CD4-positive, alpha-beta memory T cell (primary cell): ENCODE measurements around the gene CALML6. TPM values are rescaled to one million over a fixed set of nuclear protein-coding genes. Genes with fewer than 3 reads are reported as not detected.

Experiments
- CTCF ChIA-PET: fragments of 350-600 bp; sonication (Branson Sonifier 250); formaldehyde crosslinking; loops from one replicate; lab custom pipeline; 2021; ENCODE audit warnings: inconsistent platforms; ENCODE audit not compliant: partially characterized antibody; lab: Charles Lee
- POLR2A ChIA-PET: fragments of 350-600 bp; sonication (Branson Sonifier 250); formaldehyde crosslinking; loops from one replicate; lab custom pipeline; 2021; ENCODE audit not compliant: partially characterized antibody; lab: Charles Lee
- DNase-seq, 5 donors: peaks; one replicate each; pipeline versions ENCODE4 v3.0.0 to v3.0.0-alpha.2; 2020 to 2022; ENCODE audit warnings: mixed read lengths in 1 of 5
- H3K27ac ChIP-seq: one replicate; pipeline ENCODE4 v1.7.0; 2013; ENCODE audit warnings: low read depth, low read length
- H3K27me3 ChIP-seq: 2 replicates; pipeline ENCODE4 v1.7.0; 2013; ENCODE audit warnings: mild to moderate bottlenecking, low read length, moderate library complexity; ENCODE audit not compliant: insufficient read depth
- H3K36me3 ChIP-seq: 2 replicates; pipeline ENCODE4 v1.7.0; 2013; ENCODE audit warnings: mild to moderate bottlenecking, low read length, moderate library complexity; ENCODE audit not compliant: insufficient read depth
- H3K4me1 ChIP-seq: 2 replicates; pipeline ENCODE4 v1.7.0; 2013; ENCODE audit warnings: mild to moderate bottlenecking, low read length, moderate library complexity; ENCODE audit not compliant: insufficient read depth
- H3K4me3 ChIP-seq, 2 donors: one replicate each; pipeline ENCODE4 v1.7.0; 2013; ENCODE audit warnings: low read length in 2 of 2, mild to moderate bottlenecking in 1 of 2
- H3K9me3 ChIP-seq, 2 donors: one replicate each; pipeline ENCODE4 v1.7.0; 2013; ENCODE audit warnings: low read length in 2 of 2, control low read depth in 1 of 2; ENCODE audit not compliant: control insufficient read depth in 1 of 2
- H3K27ac Mint-ChIP-seq, 7 donors: one replicate each; pipeline ENCODE4 v1.8.0; 2020 to 2021; ENCODE audit warnings: mixed read lengths in 7 of 7, mild to moderate bottlenecking in 6 of 7, inconsistent platforms in 3 of 7, moderate library complexity in 3 of 7
- H3K27me3 Mint-ChIP-seq, 2 donors: one replicate each; pipeline ENCODE4 v1.8.0; 2020 to 2021; ENCODE audit warnings: mixed read lengths in 2 of 2
- H3K36me3 Mint-ChIP-seq, 2 donors: one replicate each; pipeline ENCODE4 v1.8.0; 2020 to 2021; ENCODE audit warnings: mixed read lengths in 2 of 2, inconsistent platforms in 1 of 2, mild to moderate bottlenecking in 1 of 2
- H3K4me1 Mint-ChIP-seq, 4 donors: one replicate each; pipeline ENCODE4 v1.8.0; 2020 to 2021; ENCODE audit warnings: mixed read lengths in 4 of 4, mild to moderate bottlenecking in 1 of 4
- H3K4me3 Mint-ChIP-seq, 8 donors: one replicate each; pipeline ENCODE4 v1.8.0; 2020 to 2021; ENCODE audit warnings: mixed read lengths in 8 of 8, mild to moderate bottlenecking in 7 of 8, moderate library complexity in 6 of 8, inconsistent platforms in 3 of 8
- H3K9me3 Mint-ChIP-seq, 8 donors: one replicate each; pipeline ENCODE4 v1.8.0; 2020 to 2021; ENCODE audit warnings: mixed read lengths in 8 of 8, mild to moderate bottlenecking in 5 of 8, inconsistent platforms in 3 of 8, moderate library complexity in 1 of 8
- intact Hi-C: fragments of 100-400 bp; cut with micrococcal nuclease; formaldehyde crosslinking; loops from one replicate; pipeline ENCODE4 v1.15.1; 2023
- polyA plus RNA-seq, 2 donors: library from polyadenylated mRNA; unstranded; fragments of 300-500 nt; fragmentation: Illumina TruSeq; gene quantifications; one replicate each; pipeline ENCODE4 v1.2.3, GENCODE V29; 2021
- total RNA-seq, 2 experiments: library from RNA; stranded (reverse); gene quantifications; one replicate each; pipeline ENCODE4 v1.2.3, GENCODE V29; 2021

The CALML6 gene
- total and polyA plus RNA-seq, 4 experiments from 2014 or later, result 0.44 to 0.78 TPM; not detected in 2

DNA sequence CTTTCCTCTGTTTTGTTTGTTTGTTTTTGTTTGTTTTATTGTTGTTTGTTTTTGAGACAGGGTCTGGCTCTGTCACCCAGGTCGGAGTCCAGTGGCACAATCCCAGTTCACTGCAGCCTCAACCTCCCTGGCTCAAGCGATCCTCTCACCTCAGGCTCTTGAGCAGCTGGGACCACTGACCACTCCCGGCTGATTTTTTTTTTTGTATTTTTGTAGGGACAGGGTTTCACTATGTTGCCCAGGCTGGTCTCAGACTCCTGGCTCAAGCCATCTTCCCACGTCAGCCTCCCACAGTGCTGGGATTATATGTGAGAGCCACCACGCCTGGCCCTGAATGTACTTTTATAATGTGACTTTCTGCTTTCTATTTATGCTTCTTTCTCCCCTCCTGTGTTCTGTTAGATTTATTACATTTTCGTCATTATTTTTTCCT lies 5.0 kb upstream of the CALML6 start:
- intact Hi-C loops, result no loop called here
- ChIA-PET POLR2A (interaction anchor here (0.8 to 2.9 kb wide), 9 partner anchors 11 to 704 kb away, joined by 3 to 28 read pairs (median 7); partner anchors contain the start of genes GNB1 and NADK), CTCF (interaction anchor here (1.0 to 6.5 kb wide), 3 partner anchors 14 to 130 kb away, joined by 3 to 58 read pairs (median 3); no protein-coding TSS in a partner anchor)
- H3K27ac Mint-ChIP-seq, result peak overlapping the region; percentile 82 to 96 (median 91)
- DNase-seq, result no peak
- no peaks in the 10 kb centered on the region for H3K9me3 ChIP-seq
- H3K36me3 Mint-ChIP-seq, result no peaks in the 10 kb centered on the region
- no peaks in the 10 kb centered on the region for H3K9me3 Mint-ChIP-seq
- peak overlapping the region; percentile 63 for H3K27ac ChIP-seq
- H3K4me3 ChIP-seq, result no peak overlapping the region
- H3K27me3 Mint-ChIP-seq, result peaks cover 0 to 2% of the 10 kb centered on the region in 2 donors
- H3K27me3 ChIP-seq, result no peaks in the 10 kb centered on the region
- peak overlapping the region; percentile 78 to 89 (median 85) for H3K4me3 Mint-ChIP-seq
- no peaks in the 10 kb centered on the region for H3K36me3 ChIP-seq
- peaks cover 21% of the 10 kb centered on the region for H3K4me1 ChIP-seq
- H3K4me1 Mint-ChIP-seq, result peaks cover 7 to 16% (median 11%) of the 10 kb centered on the region in 4 donors

DNA sequence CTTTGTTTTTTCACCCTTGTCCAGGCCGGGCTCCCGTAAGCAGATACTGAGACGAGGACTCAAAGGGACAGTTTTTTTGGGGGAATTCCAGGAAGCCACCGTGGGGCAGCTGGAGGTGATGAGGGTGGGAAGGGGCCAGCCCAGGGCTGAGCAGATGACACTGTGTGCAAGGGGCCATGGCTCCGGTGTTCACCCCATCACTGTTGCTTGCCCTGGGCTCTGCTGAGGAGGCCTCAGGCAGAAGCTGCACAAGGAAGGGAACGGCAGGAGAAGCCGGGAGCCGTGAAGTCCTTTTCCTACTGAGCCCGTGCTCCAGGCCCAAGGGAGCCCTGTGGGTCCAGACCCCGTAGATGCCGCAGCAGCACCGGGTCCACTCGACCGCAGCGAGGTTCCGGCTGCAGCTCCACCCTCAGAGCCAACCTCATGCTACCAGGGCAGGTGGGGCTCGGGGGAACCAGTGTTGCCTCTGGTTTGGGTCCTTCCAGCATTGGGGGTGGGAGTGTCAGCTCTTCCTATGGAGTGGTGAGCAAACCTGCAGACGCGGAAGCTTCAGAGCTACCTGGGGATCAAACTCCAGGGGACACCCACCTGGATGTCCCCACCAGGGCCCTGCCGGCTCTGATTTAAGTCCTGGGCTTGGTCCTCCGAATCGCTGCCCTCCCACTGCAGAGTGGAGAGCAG lies 4.3 kb upstream of the CALML6 start:
- Mint-ChIP-seq H3K9me3 (no peaks in the 10 kb centered on the region), H3K4me1 (peaks cover 7 to 16% (median 11%) of the 10 kb centered on the region in 4 donors), H3K4me3 (peak overlapping the region in 2 of 8 donors; percentile 87 to 89), H3K27ac (peak overlapping the region in 3 of 7 donors; percentile 82 to 92 (median 91)), H3K36me3 (no peaks in the 10 kb centered on the region), H3K27me3 (peaks cover 0 to 2% of the 10 kb centered on the region in 2 donors)
- no peaks in the 10 kb centered on the region for H3K27me3 ChIP-seq
- DNase-seq, result peak in 1 of 5 donors; percentile 37
- peaks cover 21% of the 10 kb centered on the region for H3K4me1 ChIP-seq
- CTCF ChIA-PET, result interaction anchor here (1.0 kb wide), 1 partner anchor 131 kb away, joined by 3 read pairs; no protein-coding TSS in a partner anchor
- H3K27ac ChIP-seq, result no peak overlapping the region
- POLR2A ChIA-PET, result interaction anchor here (1.2 to 1.6 kb wide), 2 partner anchors 128 to 164 kb away, joined by 4 to 5 read pairs; no protein-coding TSS in a partner anchor
- no peaks in the 10 kb centered on the region for H3K36me3 ChIP-seq
- H3K9me3 ChIP-seq, result no peaks in the 10 kb centered on the region
- intact Hi-C loops, result no loop called here
- no peak overlapping the region for H3K4me3 ChIP-seq

DNA sequence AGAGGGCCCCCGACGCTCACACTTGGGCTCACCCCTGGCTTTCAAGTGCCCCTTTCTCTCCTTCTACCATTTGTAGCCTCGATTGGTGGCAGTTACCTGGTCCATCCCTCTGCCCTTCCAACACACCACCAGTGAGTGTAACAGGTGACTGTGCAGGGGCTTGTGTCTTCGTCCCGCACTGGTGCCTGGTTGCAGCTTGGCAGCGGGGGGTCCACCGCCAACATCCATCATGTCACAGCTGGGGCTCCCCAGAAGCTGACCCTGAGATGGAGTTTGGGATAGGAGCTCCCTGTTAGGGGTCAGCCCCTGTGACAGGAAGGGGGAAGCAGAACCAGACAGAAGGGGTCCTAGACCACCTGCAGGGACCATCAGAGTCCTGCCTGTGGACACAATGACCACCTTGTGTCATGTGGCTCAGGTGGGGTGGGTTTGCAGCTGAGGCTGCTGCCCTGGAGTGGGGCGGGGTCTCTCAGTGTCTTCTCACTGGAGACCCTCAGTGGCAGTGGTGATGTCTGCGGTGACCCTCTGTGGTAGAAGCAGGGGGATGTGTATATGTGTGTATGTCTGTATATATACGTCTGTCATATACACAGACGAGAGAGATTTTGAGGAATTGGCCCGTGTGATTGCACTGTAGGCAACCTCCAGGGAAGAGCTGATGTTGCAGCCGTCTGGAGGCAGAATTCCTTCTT lies 3.6 kb upstream of the CALML6 start:
- CTCF ChIA-PET, result no interaction called here
- Mint-ChIP-seq H3K4me3 (peak overlapping the region in 2 of 8 donors; percentile 32 to 49), H3K27me3 (peaks cover 0 to 2% of the 10 kb centered on the region in 2 donors), H3K36me3 (no peaks in the 10 kb centered on the region), H3K9me3 (no peaks in the 10 kb centered on the region), H3K4me1 (peaks cover 3 to 10% (median 6%) of the 10 kb centered on the region in 4 donors), H3K27ac (peak overlapping the region in 2 of 7 donors; percentile 46 to 70)
- no peak overlapping the region for H3K27ac ChIP-seq
- no peaks in the 10 kb centered on the region for H3K9me3 ChIP-seq
- DNase-seq, result peak in 1 of 5 donors; percentile 33
- H3K4me3 ChIP-seq, result no peak overlapping the region
- H3K4me1 ChIP-seq, result peaks cover 16% of the 10 kb centered on the region
- intact Hi-C loops, result no loop called here
- POLR2A ChIA-PET, result interaction anchor here (1.2 kb wide), 1 partner anchor 129 kb away, joined by 5 read pairs; no protein-coding TSS in a partner anchor
- H3K36me3 ChIP-seq, result no peaks in the 10 kb centered on the region
- no peaks in the 10 kb centered on the region for H3K27me3 ChIP-seq

DNA sequence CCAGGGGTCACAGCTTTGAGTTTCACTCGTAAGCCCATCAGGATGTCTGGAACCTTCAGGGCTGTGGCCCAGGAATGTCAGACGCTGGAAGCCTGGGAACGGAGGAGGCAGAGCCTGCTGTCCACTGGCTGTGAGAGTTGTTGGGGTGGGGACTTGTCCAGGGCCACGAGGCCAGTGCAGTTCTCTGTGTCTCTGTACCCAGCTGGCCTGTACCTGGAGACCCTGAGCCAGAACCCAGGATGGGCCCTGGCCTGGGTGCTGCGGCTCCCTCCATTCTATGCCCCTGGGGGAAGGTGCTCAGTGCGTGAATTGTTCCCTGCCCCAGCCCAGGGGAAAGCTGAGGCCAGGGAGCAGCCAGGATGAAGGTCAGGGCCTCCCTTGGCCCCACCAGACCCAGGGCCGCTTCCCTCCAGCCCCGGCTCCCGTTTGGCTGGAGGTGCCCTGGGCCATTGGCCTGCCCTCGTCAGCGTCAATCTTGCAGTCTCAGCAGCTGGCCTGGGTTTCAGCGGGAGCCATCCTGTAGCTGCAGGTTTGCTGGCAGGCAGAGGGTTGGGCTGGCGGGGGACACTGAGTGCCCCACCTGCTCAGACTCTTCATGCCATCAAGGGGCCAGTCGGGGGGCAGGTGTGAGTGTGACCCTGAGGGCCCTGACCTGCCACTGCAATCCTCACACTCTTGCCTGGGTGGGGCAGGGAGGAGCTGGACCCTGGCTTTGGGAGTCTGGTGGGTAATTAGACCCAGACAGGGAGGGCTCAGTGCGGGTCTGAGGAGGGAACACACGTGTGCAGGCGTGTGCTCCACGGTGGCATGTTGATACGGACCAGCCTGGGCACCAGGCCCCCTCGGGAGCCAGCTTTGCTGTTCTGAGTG lies 724 bp upstream of the CALML6 start:
- DNase-seq, result no peak
- peaks cover 18% of the 10 kb centered on the region for H3K4me1 ChIP-seq
- Mint-ChIP-seq H3K27me3 (peaks cover 0 to 2% of the 10 kb centered on the region in 2 donors), H3K4me3 (no peak overlapping the region), H3K36me3 (no peaks in the 10 kb centered on the region), H3K4me1 (peaks cover 3 to 20% (median 11%) of the 10 kb centered on the region in 4 donors), H3K27ac (no peak overlapping the region), H3K9me3 (no peaks in the 10 kb centered on the region)
- H3K27me3 ChIP-seq, result no peaks in the 10 kb centered on the region
- intact Hi-C loops, result no loop called here
- CTCF ChIA-PET, result no interaction called here
- H3K4me3 ChIP-seq, result no peak overlapping the region
- no peaks in the 10 kb centered on the region for H3K9me3 ChIP-seq
- POLR2A ChIA-PET, result no interaction called here
- no peak overlapping the region for H3K27ac ChIP-seq
- H3K36me3 ChIP-seq, result no peaks in the 10 kb centered on the region

- ChIA-PET CTCF (no interaction called here), POLR2A (no interaction called here)
- H3K27me3 ChIP-seq, result no peaks in the 10 kb centered on the region
- intact Hi-C loops, result no loop called here
- no peak overlapping the region for H3K27ac ChIP-seq
- no peak overlapping the region for H3K4me3 ChIP-seq
- no peak for DNase-seq
- H3K9me3 Mint-ChIP-seq, result no peaks in the 10 kb centered on the region
- H3K4me3 Mint-ChIP-seq, result peak overlapping the region in 3 of 8 donors; percentile 20 to 57 (median 41)
- H3K27ac Mint-ChIP-seq, result peak overlapping the region in 1 of 7 donors; percentile 30
- H3K36me3 ChIP-seq, result no peaks in the 10 kb centered on the region
- peaks cover 0 to 2% of the 10 kb centered on the region in 2 donors for H3K27me3 Mint-ChIP-seq
- no peaks in the 10 kb centered on the region for H3K36me3 Mint-ChIP-seq
- H3K4me1 ChIP-seq, result peaks cover 17% of the 10 kb centered on the region
- H3K4me1 Mint-ChIP-seq, result peaks cover 1 to 15% (median 6%) of the 10 kb centered on the region in 4 donors
- H3K9me3 ChIP-seq, result no peaks in the 10 kb centered on the region
These were observed 1.1 kb downstream of the CALML6 start for GRCh38 chr1:1915911-1916840.

- no peaks in the 10 kb centered on the region for H3K36me3 Mint-ChIP-seq
- H3K27me3 Mint-ChIP-seq, result peaks cover 0 to 2% of the 10 kb centered on the region in 2 donors
- Histone ChIP-seq H3K4me1 (peaks cover 17% of the 10 kb centered on the region), H3K36me3 (no peaks in the 10 kb centered on the region), H3K27me3 (no peaks in the 10 kb centered on the region), H3K27ac (no peak overlapping the region), H3K4me3 (no peak overlapping the region), H3K9me3 (no peaks in the 10 kb centered on the region)
- no peak for DNase-seq
- ChIA-PET POLR2A (no interaction called here), CTCF (no interaction called here)
- H3K4me1 Mint-ChIP-seq, result peaks cover 1 to 15% (median 6%) of the 10 kb centered on the region in 4 donors
- H3K27ac Mint-ChIP-seq, result no peak overlapping the region
- intact Hi-C loops, result no loop called here
- H3K9me3 Mint-ChIP-seq, result no peaks in the 10 kb centered on the region
- peak overlapping the region in 1 of 8 donors; percentile 44 for H3K4me3 Mint-ChIP-seq
These were observed 1.8 kb downstream of the CALML6 start for GRCh38 chr1:1916851-1917251.
